Effector CD4-positive, alpha-beta T cell (primary cell): ENCODE data around the gene LIPC.

Source experiments
- DNase-seq: peaks from one replicate; pipeline ENCODE4 v3.0.0-alpha.2; 2020

Gene LIPC

GRCh38 chr15:58544756-58545155 lies 113.0 kb downstream of the LIPC start:
- no peak for DNase-seq

- no peak for DNase-seq
Observed at GRCh38 chr15:58545307-58546065, 113.7 kb downstream of the LIPC start.

DNA sequence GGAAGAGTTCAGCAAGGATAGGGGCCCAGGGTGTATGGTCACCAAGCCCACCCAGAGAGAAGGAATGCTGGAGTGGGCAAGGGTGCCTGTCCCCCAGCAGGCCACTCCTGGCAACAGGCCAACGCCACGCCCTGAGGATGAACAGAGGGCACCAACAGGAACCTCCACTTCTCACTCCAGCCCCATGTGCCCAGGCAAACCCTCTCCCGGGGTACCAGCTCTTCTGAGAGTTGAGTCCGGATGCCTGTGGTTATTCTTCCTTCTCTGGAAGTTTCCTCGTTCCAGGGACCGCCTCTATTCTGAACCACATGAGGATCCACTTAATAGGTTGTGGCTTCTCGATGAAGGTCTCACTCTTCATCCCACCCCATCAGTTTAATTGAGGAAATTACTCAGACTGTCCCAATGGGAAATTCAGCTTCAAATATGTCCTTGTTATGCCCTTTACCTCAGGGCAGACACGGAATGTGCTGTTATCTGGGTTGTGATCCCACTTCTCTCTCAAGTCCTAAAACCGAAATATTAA lies 114.3 kb downstream of the LIPC start:
- no peak for DNase-seq

- DNase-seq = no peak
Observed at GRCh38 chr15:58546635-58547627, 115.1 kb downstream of the LIPC start.

DNA sequence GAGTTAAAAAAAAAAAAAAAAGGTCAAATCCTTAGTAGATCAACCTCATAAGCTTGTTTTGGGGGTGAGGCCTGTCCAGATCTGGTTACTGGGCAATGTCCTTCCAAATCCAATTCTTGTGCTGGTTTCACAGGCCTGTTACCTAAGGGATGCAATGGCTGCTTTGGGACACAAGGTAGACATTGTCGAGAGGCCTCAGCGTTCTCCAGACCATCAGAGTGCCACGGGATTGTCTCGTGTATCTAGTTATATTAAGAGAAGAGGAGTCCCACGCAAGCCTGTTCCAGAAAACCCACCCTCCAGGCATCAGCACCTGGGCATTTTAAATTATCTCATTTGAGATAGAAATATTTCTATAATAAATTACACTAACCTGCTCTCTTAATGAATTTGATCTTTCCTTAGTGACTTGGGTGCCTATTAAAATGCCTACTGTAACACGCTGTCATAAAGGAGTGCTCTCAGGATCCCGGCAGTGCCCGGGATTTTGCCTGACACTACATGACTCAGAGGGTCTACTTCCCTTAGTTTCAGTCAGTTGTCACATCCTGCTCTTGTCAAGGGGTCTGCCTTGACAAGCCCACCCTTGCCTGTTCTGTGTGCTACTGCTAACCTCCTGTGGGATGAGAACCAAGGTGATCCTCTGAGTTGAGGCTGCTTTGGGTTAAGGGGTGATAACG lies 116.0 kb downstream of the LIPC start:
- no peak for DNase-seq

DNA sequence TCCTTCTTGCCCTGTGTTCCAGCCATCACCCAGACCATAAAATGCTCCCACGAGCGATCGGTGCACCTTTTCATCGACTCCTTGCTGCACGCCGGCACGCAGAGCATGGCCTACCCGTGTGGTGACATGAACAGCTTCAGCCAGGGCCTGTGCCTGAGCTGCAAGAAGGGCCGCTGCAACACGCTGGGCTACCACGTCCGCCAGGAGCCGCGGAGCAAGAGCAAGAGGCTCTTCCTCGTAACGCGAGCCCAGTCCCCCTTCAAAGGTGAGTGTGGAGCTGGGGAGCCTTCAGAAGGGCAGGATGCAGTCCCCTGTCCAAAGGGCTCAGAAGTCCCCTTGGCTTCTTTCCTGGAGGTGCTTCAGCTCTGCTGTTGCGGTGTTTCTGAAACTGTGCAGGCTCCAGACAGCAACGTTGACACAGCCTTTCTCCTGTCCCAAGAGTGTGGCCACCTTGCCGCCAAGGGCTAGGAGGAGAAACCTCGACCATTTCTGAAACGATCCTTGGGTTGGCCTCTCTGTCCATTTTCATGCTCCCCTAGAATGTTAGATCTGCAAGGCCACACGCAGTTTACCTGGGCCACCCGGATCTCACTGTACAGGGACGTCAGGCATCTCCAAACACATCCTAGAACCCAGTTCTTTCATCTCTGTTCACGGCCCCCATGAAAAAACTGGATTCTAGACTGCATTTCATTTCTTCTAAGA lies 116.7 kb downstream of the LIPC start:
- DNase-seq = no peak

DNA sequence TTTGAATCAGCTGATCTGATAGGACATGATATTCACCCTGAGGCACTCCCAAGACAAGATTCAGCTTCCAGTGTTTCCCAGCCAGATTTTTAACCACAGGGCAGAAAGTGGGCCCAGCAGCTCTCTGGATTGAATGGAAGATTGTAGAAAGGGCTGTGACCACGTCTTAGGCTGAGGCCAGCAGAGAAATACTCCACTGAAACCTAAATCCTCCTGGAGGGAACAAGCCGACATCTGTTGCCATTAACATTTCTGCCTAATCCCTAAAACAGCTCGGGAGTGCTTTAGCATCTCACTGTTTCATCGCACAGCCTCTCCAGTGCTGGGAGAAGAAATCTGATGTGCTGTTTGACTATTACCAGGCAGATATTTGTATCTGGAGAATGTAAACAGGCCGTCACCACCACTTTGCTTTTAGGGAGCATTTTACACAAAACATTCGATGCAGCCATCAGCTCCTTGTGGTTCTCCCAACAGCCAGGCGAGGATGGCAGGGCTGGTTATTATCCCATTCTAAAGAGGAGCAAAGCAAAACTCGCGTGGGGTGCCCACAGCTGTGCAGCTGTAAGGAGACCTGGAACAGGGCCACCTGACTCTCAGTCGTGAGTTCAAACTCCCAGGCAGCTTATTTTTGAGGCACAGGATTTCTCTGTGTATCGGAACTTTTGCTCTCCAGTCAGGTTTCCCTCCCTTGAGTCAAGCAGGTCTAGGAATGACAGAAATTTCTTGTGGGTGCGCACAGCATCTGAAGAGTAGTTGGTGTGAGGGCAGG lies 117.4 kb downstream of the LIPC start:
- DNase-seq = no peak

GRCh38 chr15:58549785-58550074 lies 117.9 kb downstream of the LIPC start:
- DNase-seq = no peak

DNA sequence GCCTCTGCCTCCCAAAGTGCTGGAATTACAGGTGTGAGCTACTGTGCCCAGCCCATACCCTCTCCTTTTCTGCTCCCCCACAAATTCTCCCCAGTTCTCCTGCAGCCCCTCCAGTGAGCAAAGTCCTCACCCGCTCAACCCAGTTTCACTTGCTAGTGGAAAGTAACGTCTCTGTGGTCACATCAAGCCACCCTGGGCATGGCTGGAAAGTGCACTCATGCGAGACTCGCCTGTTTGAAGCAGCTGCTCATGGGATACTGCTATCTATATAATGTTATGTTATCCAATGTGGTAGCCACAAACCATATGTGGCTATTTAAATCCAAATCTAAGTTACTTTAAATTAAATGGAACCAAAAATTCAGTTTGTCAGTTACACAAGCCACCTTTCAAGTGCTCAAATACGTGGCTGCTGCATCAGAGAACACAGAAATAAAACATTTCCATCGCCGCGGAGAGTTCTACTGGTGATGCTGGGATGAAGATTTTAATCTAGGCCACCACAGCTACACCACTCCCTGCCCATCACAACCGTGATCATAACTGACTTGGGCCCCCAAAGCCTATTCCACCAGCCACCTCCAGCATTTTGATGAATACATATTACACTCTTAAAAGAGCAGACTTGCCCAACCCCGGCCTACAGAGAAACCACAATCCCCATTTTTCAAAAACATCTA lies 119.4 kb downstream of the LIPC start:
- no peak for DNase-seq

- no peak for DNase-seq
Observed at GRCh38 chr15:58551764-58552504, 120.1 kb downstream of the LIPC start.

DNA sequence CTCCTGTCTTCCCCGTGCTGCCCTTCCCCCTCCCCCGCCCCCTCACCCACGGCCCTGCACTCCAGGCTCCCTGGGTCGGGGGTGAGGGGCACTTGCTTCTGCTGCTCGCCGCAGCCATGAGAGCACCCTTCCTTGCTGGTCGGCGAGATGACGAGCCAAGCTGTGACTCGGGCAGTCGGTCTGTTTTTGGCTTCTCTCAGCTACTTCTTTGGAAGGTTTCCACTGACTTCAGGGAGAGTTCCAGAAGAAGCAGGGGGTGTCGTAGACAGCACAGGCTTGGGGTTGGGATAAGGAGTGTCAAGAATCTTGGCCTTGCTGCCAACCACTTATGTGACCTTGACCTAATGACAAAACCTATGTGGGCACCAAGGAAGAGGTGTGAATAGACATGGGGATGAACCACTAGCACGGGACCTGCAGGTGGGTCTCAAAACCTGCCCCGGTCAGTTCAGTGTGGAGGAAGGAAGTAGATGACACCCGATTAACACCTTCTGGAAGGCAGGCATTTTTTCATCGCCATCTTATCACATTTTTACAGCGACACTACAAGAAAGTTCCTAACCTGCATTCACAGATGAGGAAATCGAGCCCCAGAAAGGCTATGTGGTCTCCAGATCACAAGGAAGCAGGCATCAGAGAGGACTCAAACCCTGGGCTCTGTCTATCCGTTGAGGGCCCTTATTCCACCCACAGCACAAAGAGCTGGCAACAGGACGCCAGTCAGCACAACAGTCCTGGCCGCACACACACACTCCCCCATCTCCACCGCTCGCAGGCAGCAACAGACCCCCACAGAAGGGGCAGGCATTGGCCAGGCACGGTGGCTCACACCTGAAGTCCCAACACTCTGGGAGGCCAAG lies 120.9 kb downstream of the LIPC start:
- DNase-seq = no peak

DNA sequence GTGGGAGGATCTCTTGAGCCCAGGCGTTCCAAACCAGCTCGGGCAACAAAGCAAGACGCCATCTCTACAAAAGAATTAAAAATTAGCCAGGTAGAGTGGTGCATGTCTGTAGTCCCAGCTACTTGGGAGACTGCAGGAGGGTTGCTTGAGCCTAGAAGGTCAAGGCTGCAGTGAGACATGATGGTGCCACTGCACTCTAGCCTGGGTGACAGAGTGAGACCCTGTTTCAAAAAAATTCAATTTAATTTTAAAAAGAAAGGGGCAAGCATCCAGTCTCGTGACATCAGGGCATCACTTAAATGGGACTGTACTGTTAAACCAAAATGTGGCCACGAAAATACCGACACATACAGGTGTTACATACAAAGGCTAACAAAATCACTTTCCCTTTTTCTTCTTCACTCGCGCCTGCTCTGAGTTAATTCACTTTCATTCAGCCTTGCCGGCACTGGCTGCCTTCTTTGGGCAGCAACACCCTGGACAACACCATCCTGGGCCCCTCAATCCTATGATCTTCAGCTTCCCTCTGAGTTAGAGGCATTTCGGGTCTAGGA lies 121.7 kb downstream of the LIPC start:
- DNase-seq = no peak

DNA sequence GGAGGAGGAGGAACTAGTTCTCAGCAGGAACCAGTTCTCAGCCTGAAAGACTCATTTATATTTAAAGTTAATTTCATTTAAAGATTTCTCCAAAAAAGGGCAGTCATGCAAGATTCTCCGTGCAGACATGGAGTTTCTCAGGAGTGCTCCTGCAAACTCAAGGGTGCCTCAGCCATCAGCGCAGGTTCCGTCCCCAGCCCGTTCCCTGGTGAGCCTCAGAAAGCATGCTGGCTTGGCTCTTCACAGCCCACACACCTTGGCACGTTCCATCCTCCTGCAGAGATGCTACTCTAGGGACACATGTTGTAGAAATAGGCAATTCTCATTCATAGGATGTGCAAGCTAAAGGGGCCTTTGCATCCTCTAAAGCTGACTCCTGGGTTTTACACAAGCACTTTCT lies 123.0 kb downstream of the LIPC start:
- no peak for DNase-seq

DNA sequence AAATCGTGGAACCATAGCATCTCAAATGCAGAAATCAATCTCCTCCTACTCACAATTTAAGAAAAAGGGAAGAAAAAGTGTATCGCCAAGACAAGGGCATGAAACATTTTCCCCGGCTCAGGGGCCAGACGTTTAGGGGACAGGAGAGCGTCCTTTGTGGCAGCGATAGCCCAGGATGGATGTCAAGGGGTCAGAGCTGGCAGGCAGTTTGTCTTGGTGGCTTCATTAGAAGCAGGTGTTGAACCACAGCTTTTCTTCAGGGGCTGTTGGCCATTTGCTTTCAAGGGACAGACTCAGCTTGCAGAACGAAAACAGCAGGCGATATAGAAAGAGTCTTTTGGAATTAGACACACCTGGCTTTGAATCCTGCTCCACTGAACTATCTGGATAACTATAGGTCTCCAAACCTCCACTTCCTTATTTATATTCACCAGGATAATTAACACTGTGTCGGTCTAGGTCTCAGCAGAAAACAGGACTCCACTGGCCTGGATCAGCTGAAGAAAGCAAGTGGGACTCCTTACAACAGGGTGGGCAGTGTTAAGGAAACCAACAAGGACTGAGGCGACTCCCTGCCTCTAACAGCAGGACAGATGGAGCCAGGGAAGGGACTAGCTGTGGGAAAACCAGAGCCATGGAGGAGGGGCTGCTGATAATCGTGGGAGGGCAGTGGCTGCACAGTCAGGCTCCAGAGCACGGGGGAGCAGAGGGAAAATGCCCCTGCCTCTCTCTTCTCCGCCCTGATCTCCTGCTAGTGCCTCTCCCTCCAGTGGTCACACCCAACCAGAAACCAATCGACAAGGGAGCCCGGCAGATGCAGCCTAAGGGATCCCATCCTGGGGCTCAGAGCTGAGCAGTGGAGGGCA lies 123.6 kb downstream of the LIPC start:
- DNase-seq = no peak

GRCh38 chr15:58556028-58556361 lies 124.2 kb downstream of the LIPC start:
- DNase-seq = no peak

GRCh38 chr15:58556541-58556940 lies 124.8 kb downstream of the LIPC start:
- no peak for DNase-seq

- DNase-seq = no peak
Observed at GRCh38 chr15:58558777-58559176, 127.0 kb downstream of the LIPC start.

GRCh38 chr15:58559904-58560588 lies 128.3 kb downstream of the LIPC start:
- no peak for DNase-seq
